Measurements from ENCODE around the gene ACTN4.

DNA sequence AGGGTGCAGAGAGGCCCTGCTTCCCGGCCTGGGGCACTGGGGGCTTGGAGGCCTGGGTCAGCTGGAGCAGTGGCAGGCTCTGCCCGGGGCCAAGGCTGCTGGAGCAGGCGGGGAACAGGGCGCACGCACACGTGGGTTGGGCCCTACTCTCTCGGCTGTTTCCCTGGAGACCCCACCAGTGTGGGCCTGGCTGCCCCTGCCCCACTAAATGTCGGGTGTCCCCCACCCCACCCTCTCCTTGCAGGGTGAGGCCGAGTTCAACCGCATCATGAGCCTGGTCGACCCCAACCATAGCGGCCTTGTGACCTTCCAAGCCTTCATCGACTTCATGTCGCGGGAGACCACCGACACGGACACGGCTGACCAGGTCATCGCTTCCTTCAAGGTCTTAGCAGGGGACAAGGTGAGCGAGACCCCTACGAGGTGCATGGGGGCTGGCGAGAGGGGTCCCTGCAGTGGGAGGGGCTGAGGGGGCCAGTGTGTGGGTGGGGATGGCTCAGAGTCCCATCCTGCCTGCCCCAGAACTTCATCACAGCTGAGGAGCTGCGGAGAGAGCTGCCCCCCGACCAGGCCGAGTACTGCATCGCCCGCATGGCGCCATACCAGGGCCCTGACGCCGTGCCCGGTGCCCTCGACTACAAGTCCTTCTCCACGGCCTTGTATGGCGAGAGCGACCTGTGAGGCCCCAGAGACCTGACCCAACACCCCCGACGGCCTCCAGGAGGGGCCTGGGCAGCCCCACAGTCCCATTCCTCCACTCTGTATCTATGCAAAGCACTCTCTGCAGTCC lies 81.5 kb downstream of the ACTN4 start:
- TF ChIP-seq POLR2A (IDR thresholded peaks at IDR 0.05), result no peak
- TF ChIP-seq, protein P1, sequence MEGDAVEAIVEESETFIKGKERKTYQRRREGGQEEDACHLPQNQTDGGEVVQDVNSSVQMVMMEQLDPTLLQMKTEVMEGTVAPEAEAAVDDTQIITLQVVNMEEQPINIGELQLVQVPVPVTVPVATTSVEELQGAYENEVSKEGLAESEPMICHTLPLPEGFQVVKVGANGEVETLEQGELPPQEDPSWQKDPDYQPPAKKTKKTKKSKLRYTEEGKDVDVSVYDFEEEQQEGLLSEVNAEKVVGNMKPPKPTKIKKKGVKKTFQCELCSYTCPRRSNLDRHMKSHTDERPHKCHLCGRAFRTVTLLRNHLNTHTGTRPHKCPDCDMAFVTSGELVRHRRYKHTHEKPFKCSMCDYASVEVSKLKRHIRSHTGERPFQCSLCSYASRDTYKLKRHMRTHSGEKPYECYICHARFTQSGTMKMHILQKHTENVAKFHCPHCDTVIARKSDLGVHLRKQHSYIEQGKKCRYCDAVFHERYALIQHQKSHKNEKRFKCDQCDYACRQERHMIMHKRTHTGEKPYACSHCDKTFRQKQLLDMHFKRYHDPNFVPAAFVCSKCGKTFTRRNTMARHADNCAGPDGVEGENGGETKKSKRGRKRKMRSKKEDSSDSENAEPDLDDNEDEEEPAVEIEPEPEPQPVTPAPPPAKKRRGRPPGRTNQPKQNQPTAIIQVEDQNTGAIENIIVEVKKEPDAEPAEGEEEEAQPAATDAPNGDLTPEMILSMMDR (IDR thresholded peaks at IDR 0.05), result no peak
